Measurements from ENCODE around the gene CDKN2AIPNL.
A peak's percentile ranks its signal among the peaks of the same experiment; 100 is the strongest.

Gene CDKN2AIPNL

GRCh38 chr5:134398609-134399155 lies 13.0 kb downstream of the CDKN2AIPNL start:
- H3K4me3 ChIP-seq (ENCODE audit: low read depth, low read length), result no peak overlapping the region
- no peak for TF ChIP-seq ZNF670 (tag by site-specific recombination; IDR thresholded peaks at IDR 0.05; ENCODE audit: low read depth)
- TF ChIP-seq ZNF677 (tag by site-specific recombination; IDR thresholded peaks at IDR 0.05), result peak; percentile 93
- ChIA-PET CTCF (interaction anchor here (1.3 kb wide), 1 partner anchor 179 kb away, joined by 5 read pairs; no protein-coding TSS in a partner anchor), POLR2A (no interaction called here)
- H3K4me1 ChIP-seq (ENCODE audit: control insufficient read depth, insufficient read depth, low read length), result no peaks in the 10 kb centered on the region
- H3K27ac ChIP-seq (ENCODE audit: extremely low read depth, low read depth, low read length), result no peak overlapping the region
- no peaks in the 10 kb centered on the region for H3K9me3 ChIP-seq (ENCODE audit: control insufficient read depth, insufficient read depth, low read depth, low read length)
- peaks cover 24 to 69% of the 10 kb centered on the region in 2 experiments for H3K36me3 ChIP-seq (ENCODE audit: control insufficient read depth in 2 of 2, insufficient read depth in 1 of 2, low read length in 2 of 2)

- TF ChIP-seq ZNF623 (tag by site-specific recombination; IDR thresholded peaks at IDR 0.05), result no peak
- TF ChIP-seq ZNF211 (tag by site-specific recombination; IDR thresholded peaks at IDR 0.05; ENCODE audit: low read depth), result no peak
- no peak for TF ChIP-seq ZNF157 (tag by site-specific recombination; IDR thresholded peaks at IDR 0.05)
- Histone ChIP-seq H3K27ac (ENCODE audit: extremely low read depth, low read depth, low read length) (no peak overlapping the region), H3K36me3 (ENCODE audit: control insufficient read depth in 2 of 2, insufficient read depth in 1 of 2, low read length in 2 of 2) (peaks cover 35 to 77% of the 10 kb centered on the region in 2 experiments), H3K9me3 (ENCODE audit: control insufficient read depth, insufficient read depth, low read depth, low read length) (no peaks in the 10 kb centered on the region), H3K4me1 (ENCODE audit: control insufficient read depth, insufficient read depth, low read length) (no peaks in the 10 kb centered on the region), H3K4me3 (ENCODE audit: low read depth, low read length) (no peak overlapping the region)
- ChIA-PET CTCF (interaction anchor here (1.3 to 2.7 kb wide), 2 partner anchors 130 to 181 kb away, joined by 5 to 13 read pairs; no protein-coding TSS in a partner anchor), POLR2A (no interaction called here)
These were observed 14.5 kb downstream of the CDKN2AIPNL start for GRCh38 chr5:134397196-134397595.

GRCh38 chr5:134396274-134396673 lies 15.4 kb downstream of the CDKN2AIPNL start:
- POLR2A ChIA-PET, result interaction anchor here (1.2 to 2.0 kb wide), 2 partner anchors 15 to 24 kb away, joined by 4 to 6 read pairs; partner anchors contain the start of genes CDKN2AIPNL and UBE2B
- no peak overlapping the region for H3K4me3 ChIP-seq (ENCODE audit: low read depth, low read length)
- no peak overlapping the region for H3K27ac ChIP-seq (ENCODE audit: extremely low read depth, low read depth, low read length)
- TF ChIP-seq ZSCAN16 (tag by site-specific recombination; IDR thresholded peaks at IDR 0.05) (no peak), ZNF18 (tag by site-specific recombination; IDR thresholded peaks at IDR 0.05) (no peak), ZNF629 (tag by site-specific recombination; IDR thresholded peaks at IDR 0.05) (no peak), ZNF473 (tag by site-specific recombination; IDR thresholded peaks at IDR 0.05) (no peak), ZNF501 (tag by site-specific recombination; IDR thresholded peaks at IDR 0.05) (no peak), ZNF10 (tag by site-specific recombination; IDR thresholded peaks at IDR 0.05) (no peak), PBX3 (CRISPR knock-in tag; IDR thresholded peaks at IDR 0.05) (no peak), ZBTB44 (tag by site-specific recombination; IDR thresholded peaks at IDR 0.05) (no peak), WT1 (tag by site-specific recombination; IDR thresholded peaks at IDR 0.05) (no peak), ZNF391 (tag by site-specific recombination; IDR thresholded peaks at IDR 0.05; ENCODE audit: borderline replicate concordance, low read depth) (no peak), ZNF768 (tag by site-specific recombination; IDR thresholded peaks at IDR 0.05) (no peak), ZNF175 (tag by site-specific recombination; IDR thresholded peaks at IDR 0.05) (no peak), ZNF514 (tag by site-specific recombination; IDR thresholded peaks at IDR 0.05) (no peak)
- H3K9me3 ChIP-seq (ENCODE audit: control insufficient read depth, insufficient read depth, low read depth, low read length), result no peaks in the 10 kb centered on the region
- CTCF ChIA-PET, result interaction anchor here (1.8 to 2.7 kb wide), 2 partner anchors 15 to 131 kb away, joined by 6 to 13 read pairs; partner anchors contain the start of gene CDKN2AIPNL
- no peaks in the 10 kb centered on the region for H3K4me1 ChIP-seq (ENCODE audit: control insufficient read depth, insufficient read depth, low read length)
- H3K36me3 ChIP-seq (ENCODE audit: control insufficient read depth in 2 of 2, insufficient read depth in 1 of 2, low read length in 2 of 2), result peaks cover 38 to 81% of the 10 kb centered on the region in 2 experiments

Measured in HEK293 (cell line).